PFSK-1 (cell line): ENCODE data around the gene DUS1L.

Experiments used
- POLR2AphosphoS5 ChIP-seq: IDR thresholded peaks from 2 replicates; pipeline ENCODE4 v1.6.1; 2012; ENCODE audit warnings: low read depth, mild to moderate bottlenecking, control low read depth, low read length, moderate library complexity
- SIN3A ChIP-seq: IDR thresholded peaks from 2 replicates; pipeline ENCODE4 v1.6.1; 2012; ENCODE audit warnings: mild to moderate bottlenecking, low read length, moderate library complexity, borderline replicate concordance; ENCODE audit not compliant: insufficient read depth
- TAF1 ChIP-seq: IDR thresholded peaks from 2 replicates; pipeline ENCODE4 v1.6.1; 2012; ENCODE audit warnings: low read length, control low read depth, borderline replicate concordance; ENCODE audit not compliant: insufficient read depth
- TF ChIP-seq, protein P1 (sequence below), 2 experiments: IDR thresholded peaks; 2 replicates each; pipeline versions ENCODE4 v1.6.1 to v1.8.0; 2011 to 2012; ENCODE audit warnings: low read depth in 2 of 2, low read length in 2 of 2, control low read depth in 1 of 2, inconsistent platforms in 1 of 2, mild to moderate bottlenecking in 1 of 2, moderate library complexity in 1 of 2; ENCODE audit not compliant: insufficient read depth in 1 of 2

DNA sequence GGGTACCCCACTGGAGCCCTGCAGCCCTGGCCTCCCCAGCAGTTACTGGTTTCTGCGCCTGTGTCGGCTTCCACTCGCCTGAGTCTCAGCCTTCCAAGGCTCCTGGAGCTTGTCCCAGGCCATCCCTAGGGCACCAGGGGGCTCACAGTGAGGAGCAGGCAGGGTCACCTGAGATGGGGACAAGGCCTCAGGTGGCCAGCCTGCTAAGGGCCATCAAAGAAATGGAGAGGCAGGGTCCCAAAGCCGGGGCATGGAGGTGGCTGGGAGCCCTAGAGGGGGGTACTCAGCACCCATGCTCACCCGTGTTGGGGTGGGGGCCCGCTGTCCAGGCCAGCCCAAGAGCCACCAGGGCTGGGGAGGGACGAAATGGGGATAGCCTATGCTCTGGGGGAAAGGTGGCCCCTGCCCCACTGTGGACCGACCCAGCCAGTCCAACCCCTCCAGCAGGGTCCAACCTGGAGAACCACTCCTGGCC lies 31.1 kb upstream of the DUS1L start:
- TF ChIP-seq, protein P1, sequence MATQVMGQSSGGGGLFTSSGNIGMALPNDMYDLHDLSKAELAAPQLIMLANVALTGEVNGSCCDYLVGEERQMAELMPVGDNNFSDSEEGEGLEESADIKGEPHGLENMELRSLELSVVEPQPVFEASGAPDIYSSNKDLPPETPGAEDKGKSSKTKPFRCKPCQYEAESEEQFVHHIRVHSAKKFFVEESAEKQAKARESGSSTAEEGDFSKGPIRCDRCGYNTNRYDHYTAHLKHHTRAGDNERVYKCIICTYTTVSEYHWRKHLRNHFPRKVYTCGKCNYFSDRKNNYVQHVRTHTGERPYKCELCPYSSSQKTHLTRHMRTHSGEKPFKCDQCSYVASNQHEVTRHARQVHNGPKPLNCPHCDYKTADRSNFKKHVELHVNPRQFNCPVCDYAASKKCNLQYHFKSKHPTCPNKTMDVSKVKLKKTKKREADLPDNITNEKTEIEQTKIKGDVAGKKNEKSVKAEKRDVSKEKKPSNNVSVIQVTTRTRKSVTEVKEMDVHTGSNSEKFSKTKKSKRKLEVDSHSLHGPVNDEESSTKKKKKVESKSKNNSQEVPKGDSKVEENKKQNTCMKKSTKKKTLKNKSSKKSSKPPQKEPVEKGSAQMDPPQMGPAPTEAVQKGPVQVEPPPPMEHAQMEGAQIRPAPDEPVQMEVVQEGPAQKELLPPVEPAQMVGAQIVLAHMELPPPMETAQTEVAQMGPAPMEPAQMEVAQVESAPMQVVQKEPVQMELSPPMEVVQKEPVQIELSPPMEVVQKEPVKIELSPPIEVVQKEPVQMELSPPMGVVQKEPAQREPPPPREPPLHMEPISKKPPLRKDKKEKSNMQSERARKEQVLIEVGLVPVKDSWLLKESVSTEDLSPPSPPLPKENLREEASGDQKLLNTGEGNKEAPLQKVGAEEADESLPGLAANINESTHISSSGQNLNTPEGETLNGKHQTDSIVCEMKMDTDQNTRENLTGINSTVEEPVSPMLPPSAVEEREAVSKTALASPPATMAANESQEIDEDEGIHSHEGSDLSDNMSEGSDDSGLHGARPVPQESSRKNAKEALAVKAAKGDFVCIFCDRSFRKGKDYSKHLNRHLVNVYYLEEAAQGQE (IDR thresholded peaks at IDR 0.05; ENCODE audit: insufficient read depth in 1 of 2, low read depth in 2 of 2, low read length in 2 of 2) = no peak
- no peak for TF ChIP-seq POLR2AphosphoS5
- TF ChIP-seq SIN3A = no peak
- TF ChIP-seq TAF1 = no peak
